Uterus (tissue), 4 donors: Measurements from ENCODE around the gene OS9. TPM values are rescaled to one million over a fixed set of nuclear protein-coding genes. Genes with fewer than 3 reads are reported as not detected.

Source experiments
- DNase-seq, 2 donors: peaks; one replicate each; pipeline ENCODE4 v3.0.0-alpha.2; 2019 to 2020
- H3K27ac ChIP-seq, 2 donors: fragments of 200-600 bp; sonication (generic); 1 replicate in 1 of 2; 2 replicates in 1 of 2; pipeline ENCODE4 v1.5.1; 2016 to 2018
- H3K27me3 ChIP-seq, 2 donors: fragments of 200-600 bp; sonication (generic); one replicate each; pipeline ENCODE4 v1.5.1; 2018 to 2019; ENCODE audit warnings: control low read depth in 1 of 2
- H3K36me3 ChIP-seq, 2 donors: fragments of 200-600 bp; sonication (generic); one replicate each; pipeline ENCODE4 v1.5.1; 2019; ENCODE audit warnings: control low read depth in 1 of 2
- H3K4me1 ChIP-seq, 2 donors: fragments of 200-600 bp; sonication (generic); one replicate each; pipeline ENCODE4 v1.5.1; 2018 to 2019; ENCODE audit warnings: control low read depth in 1 of 2
- H3K4me3 ChIP-seq, 2 donors: fragments of 200-600 bp; sonication (generic); 1 replicate in 1 of 2; 2 replicates in 1 of 2; pipeline ENCODE4 v1.5.1; 2018 to 2019; ENCODE audit warnings: mild to moderate bottlenecking in 1 of 2
- H3K9me3 ChIP-seq, 2 donors: fragments of 200-600 bp; sonication (generic); one replicate each; pipeline ENCODE4 v1.5.1; 2019; ENCODE audit warnings: control low read depth in 1 of 2
- CTCF ChIP-seq, 4 experiments: fragments of 200-600 bp in 2 of 4; fragments of 450-650 bp in 2 of 4; sonication (generic) in 2 of 4; IDR thresholded peaks; one replicate each; pipeline ENCODE4 v1.5.1; 2016 to 2019; ENCODE audit warnings: antibody characterized with exemption in 4 of 4, mild to moderate bottlenecking in 2 of 4, moderate library complexity in 1 of 4
- POLR2A ChIP-seq, 2 donors: fragments of 450-650 bp; IDR thresholded peaks; one replicate each; pipeline ENCODE4 v1.6.1; 2016; ENCODE audit warnings: antibody characterized with exemption in 2 of 2, mild to moderate bottlenecking in 1 of 2, moderate library complexity in 1 of 2
- intact Hi-C: fragments of 100-400 bp; cut with DNase I; formaldehyde crosslinking; loops from one replicate; pipeline ENCODE4 v1.15.1; 2023; ENCODE audit warnings: low total_unique reads
- total RNA-seq, 4 donors: library from RNA; depleted of rRNA in 3 of 4; stranded (reverse); fragments of >200 nt in 3 of 4; gene quantifications; one replicate each; pipeline versions ENCODE4 v1.1.0 to v1.2.4, GENCODE V29; 2014 to 2023
- donor health status: DM: yes; HTN: yes; CAD: no.

The OS9 gene
- total RNA-seq, 4 donors from 2014 or later: 189 to 339 (median 252) TPM

- no peak overlapping the region for H3K27ac ChIP-seq
- DNase-seq: no peak
- H3K9me3 ChIP-seq: no peaks in the 10 kb centered on the region
- peaks cover 0 to 4% of the 10 kb centered on the region in 2 donors for H3K4me1 ChIP-seq
- no peaks in the 10 kb centered on the region for H3K36me3 ChIP-seq
- H3K4me3 ChIP-seq: no peak overlapping the region
- intact Hi-C loops: no loop called here
- TF ChIP-seq CTCF (IDR thresholded peaks at IDR 0.05): no peak
- no peak for TF ChIP-seq POLR2A (IDR thresholded peaks at IDR 0.05)
- no peaks in the 10 kb centered on the region for H3K27me3 ChIP-seq
These were observed 55.1 kb downstream of the OS9 start for GRCh38 chr12:57749061-57749460.

GRCh38 chr12:57750561-57751431 lies 56.9 kb downstream of the OS9 start:
- intact Hi-C loops: no loop called here
- Histone ChIP-seq H3K9me3 (no peaks in the 10 kb centered on the region), H3K27ac (peak overlapping the region; percentile 87 to 91), H3K36me3 (no peaks in the 10 kb centered on the region), H3K27me3 (no peaks in the 10 kb centered on the region), H3K4me3 (peak overlapping the region; percentile 90 to 92), H3K4me1 (peaks cover 0 to 14% of the 10 kb centered on the region in 2 donors)
- TF ChIP-seq CTCF (IDR thresholded peaks at IDR 0.05): no peak
- no peak for TF ChIP-seq POLR2A (IDR thresholded peaks at IDR 0.05)
- no peak for DNase-seq

GRCh38 chr12:57751432-57751787 lies 57.5 kb downstream of the OS9 start:
- H3K4me3 ChIP-seq: peak overlapping the region; percentile 90 to 92
- DNase-seq: no peak
- peak overlapping the region; percentile 87 to 91 for H3K27ac ChIP-seq
- no peaks in the 10 kb centered on the region for H3K36me3 ChIP-seq
- no peaks in the 10 kb centered on the region for H3K9me3 ChIP-seq
- H3K4me1 ChIP-seq: peaks cover 0 to 19% of the 10 kb centered on the region in 2 donors
- intact Hi-C loops: no loop called here
- TF ChIP-seq CTCF (IDR thresholded peaks at IDR 0.05) (no peak), POLR2A (IDR thresholded peaks at IDR 0.05) (no peak)
- H3K27me3 ChIP-seq: no peaks in the 10 kb centered on the region

DNA sequence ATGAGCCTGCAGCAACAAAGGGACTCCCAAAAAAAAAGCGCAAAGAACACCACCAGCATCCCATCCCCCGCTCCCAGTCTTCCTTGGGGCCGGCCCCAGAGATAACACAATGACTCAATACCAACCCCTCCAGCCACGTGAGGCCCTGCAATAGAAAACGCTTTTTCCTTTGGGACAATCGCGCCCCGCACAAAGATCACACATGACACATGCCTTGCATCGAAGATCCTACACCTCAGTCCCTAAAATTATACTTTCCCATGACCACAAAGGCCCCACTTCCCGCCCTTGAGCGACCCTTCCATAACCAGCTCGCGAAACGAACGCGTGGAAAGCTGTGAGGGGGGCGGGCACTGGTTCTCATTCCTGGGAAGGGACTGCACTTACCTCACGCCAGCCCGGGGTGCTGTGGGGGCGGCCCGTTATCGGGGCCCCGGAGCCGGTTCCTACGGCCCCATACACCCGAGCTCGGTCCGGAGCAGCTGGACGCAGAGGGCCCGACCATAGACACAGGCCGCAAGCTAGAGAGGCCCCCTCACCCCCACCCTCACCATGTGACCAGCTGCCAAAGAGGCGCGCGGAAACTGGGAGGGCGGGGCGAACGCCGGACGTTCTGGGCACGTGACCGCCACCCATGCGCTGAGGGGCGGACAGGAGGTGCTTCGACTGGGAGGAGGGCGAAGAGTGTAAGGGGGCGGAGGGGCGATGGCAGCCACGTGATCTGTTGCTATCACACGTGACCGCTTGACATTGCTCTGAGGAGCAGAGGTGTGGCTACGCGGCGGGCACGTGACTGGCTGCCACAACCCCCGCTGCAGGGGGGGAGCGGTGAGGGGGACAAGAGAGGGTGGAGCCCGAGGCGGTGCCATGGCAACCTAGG lies 58.1 kb downstream of the OS9 start, which contains the start of gene CDK4:
TSS of gene CDK4 (minus strand) at position 523 of the 880 bp plus-strand sequence. CDS start 593 bp downstream, outside the sequence.
- H3K4me1 ChIP-seq: peaks cover 0 to 19% of the 10 kb centered on the region in 2 donors
- H3K4me3 ChIP-seq: peak within 1 kb of the TSS; percentile 90 to 92
- H3K36me3 ChIP-seq: no peaks in the 10 kb centered on the region
- DNase-seq: peak; percentile 99 to 100
- no peaks in the 10 kb centered on the region for H3K9me3 ChIP-seq
- TF ChIP-seq CTCF (IDR thresholded peaks at IDR 0.05): peak in 1 of 4 experiments; percentile 36
- peak; percentile 60 to 79 for TF ChIP-seq POLR2A (IDR thresholded peaks at IDR 0.05)
- intact Hi-C loops: no loop called here
- H3K27me3 ChIP-seq: no peaks in the 10 kb centered on the region
- H3K27ac ChIP-seq: peak within 1 kb of the TSS; percentile 87 to 91
